ENCODE data around the gene LCE1E.

Gene LCE1E

GRCh38 chr1:152786077-152786476 lies at the start of gene LCE1E:
TSS of gene LCE1E (plus strand) at chr1:152786257. CDS start at chr1:152787300, 1,043 bp downstream.
- DNase-seq, result no peak

GRCh38 chr1:152737997-152738396 lies 48.1 kb upstream of the LCE1E start:
- no peak for DNase-seq

- no peak for DNase-seq
Measured at GRCh38 chr1:152739841-152740240, 46.2 kb upstream of the LCE1E start.

GRCh38 chr1:152741656-152742055 lies 44.4 kb upstream of the LCE1E start:
- no peak for DNase-seq

GRCh38 chr1:152743371-152744145 lies 42.5 kb upstream of the LCE1E start:
- no peak for DNase-seq

- no peak for DNase-seq
Measured at GRCh38 chr1:152745289-152745704, 40.8 kb upstream of the LCE1E start.

- DNase-seq, result no peak
Measured at GRCh38 chr1:152745765-152746444, 40.2 kb upstream of the LCE1E start.

- DNase-seq, result no peak
Measured at GRCh38 chr1:152747831-152748230, 38.2 kb upstream of the LCE1E start.

- DNase-seq, result no peak
Measured at GRCh38 chr1:152752225-152752624, 33.8 kb upstream of the LCE1E start.

- DNase-seq, result no peak
Measured at GRCh38 chr1:152753586-152753985, 32.5 kb upstream of the LCE1E start.

GRCh38 chr1:152756872-152757271 lies 29.2 kb upstream of the LCE1E start:
- DNase-seq, result no peak

GRCh38 chr1:152757747-152758146 lies 28.3 kb upstream of the LCE1E start, which contains the start of gene KPRP:
TSS of gene KPRP (plus strand) at chr1:152758025. CDS start at chr1:152759589, 1,564 bp downstream.
- DNase-seq, result no peak

GRCh38 chr1:152758636-152759035 lies 27.4 kb upstream of the LCE1E start:
- DNase-seq, result no peak

- no peak for DNase-seq
Measured at GRCh38 chr1:152759453-152760173, 26.4 kb upstream of the LCE1E start.

- DNase-seq, result no peak
Measured at GRCh38 chr1:152760551-152761190, 25.4 kb upstream of the LCE1E start.

- no peak for DNase-seq
Measured at GRCh38 chr1:152761609-152762213, 24.3 kb upstream of the LCE1E start.

- DNase-seq, result no peak
Measured at GRCh38 chr1:152768847-152769533, 17.1 kb upstream of the LCE1E start.

GRCh38 chr1:152770411-152770810 lies 15.6 kb upstream of the LCE1E start:
- DNase-seq, result no peak

GRCh38 chr1:152774875-152775274 lies 11.2 kb upstream of the LCE1E start, which contains the start of gene LCE1F:
TSS of gene LCE1F (plus strand) at chr1:152775140. CDS start at chr1:152776372, 1,232 bp downstream.
- DNase-seq, result no peak

- DNase-seq, result no peak
Measured at GRCh38 chr1:152776361-152776760, 9.7 kb upstream of the LCE1E start.

GRCh38 chr1:152777510-152778137 lies 8.4 kb upstream of the LCE1E start:
- no peak for DNase-seq

Data from KG1 (cell line).